ENCODE data around the gene MDK.

MDK gene

DNA sequence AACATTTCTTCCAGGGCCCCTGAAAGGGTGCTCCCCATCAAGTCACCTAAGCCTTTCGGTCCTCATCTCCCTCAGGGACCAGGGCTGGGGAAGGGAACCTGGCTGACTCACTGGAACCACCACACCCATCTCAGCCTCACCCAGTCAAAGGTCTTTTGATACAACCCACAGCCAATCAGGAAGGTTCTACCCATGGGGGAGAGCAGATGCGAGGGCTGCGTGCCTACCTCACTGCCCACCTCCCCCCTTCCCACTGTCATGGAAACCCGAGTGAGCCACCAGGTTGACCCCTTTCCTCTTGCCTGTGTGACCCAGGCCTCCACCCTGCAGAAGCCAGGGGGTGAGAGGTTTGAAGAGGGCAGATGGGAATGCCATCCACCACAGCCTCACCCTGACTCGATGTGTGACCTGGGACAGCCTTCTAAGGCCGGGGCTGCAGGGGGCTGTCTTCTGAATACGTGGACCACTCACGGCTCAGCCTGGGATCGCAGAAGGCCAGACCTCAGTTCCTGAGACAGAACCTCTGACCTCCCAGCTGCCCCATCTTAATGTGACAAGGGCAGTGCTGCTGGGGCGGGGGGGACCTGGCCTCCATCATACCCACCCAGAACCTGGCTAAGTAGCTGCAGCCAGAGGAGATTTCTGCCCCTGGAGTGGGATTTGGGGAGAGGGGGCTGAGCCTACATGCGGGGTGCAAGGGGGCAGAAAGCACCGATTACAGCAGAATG is 2.7 kb downstream of the MDK start:
- no peak for DNase-seq

DNA sequence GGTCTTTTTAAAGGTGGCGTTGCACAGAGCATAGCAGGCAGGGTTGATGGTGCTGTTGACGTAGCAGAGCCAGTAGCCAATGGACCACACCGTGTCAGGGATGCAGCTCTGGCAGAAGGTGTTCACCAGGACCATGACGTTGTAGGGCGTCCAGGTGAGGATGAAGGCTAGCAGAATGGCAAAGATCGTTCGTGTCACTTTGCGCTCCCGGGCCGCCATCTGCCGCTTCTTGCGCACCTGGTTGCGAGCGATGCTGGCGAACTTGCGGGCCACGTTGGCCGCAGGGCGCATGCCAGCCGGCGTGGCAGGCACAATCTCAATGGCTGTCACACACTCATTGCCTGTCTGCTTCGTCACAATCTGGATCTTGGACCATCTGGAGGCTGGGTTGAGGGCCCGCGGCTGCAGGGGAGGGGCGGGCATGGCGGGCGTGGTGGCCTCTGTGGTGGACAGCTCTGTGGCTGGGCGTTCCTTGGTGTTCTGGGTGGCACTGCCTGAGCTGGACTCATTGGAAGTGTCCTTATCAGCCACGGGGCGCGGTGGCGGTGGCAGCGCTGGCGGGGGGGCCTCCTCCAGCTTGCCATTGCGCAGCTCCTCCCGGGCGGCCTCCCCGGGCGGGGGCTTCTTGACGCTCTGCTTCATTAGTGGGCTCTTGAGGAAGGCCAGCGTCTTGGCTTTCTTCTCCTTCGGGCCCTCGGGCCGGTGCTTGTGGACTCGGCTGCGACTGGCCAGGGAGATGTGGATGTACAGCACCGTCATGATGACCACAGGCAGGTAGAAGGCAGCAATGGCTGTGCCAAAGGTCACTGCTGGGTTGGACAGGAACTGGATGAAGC is 3.9 kb downstream of the MDK start:
- no peak for DNase-seq

DNA sequence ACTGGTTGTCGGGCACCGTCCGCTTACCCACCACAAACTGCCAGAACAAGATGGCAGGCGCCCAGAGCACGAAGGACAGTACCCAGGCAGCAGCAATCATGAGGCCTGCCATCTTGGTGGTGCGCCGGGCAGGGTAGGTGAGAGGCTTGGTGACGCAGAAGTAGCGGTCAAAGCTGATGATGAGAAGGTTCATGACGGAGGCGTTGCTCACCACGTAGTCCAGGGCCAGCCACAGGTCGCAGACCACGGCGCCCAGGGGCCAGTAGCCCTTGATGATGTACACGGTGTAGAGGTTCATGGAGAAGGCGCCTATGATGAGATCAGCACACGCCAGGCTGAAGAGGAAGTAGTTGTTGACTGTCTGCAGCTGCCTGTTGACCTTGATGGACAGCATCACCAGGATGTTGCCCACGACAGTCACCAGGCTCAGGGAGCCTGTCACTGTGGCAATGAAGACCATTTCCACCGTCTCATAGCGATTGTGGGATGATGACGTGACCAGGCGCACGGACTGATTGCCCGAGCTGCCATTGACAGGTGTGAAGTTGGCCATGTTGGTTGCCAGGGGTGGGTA is 4.6 kb downstream of the MDK start:
- peak; percentile 11 to 63 for DNase-seq

DNA sequence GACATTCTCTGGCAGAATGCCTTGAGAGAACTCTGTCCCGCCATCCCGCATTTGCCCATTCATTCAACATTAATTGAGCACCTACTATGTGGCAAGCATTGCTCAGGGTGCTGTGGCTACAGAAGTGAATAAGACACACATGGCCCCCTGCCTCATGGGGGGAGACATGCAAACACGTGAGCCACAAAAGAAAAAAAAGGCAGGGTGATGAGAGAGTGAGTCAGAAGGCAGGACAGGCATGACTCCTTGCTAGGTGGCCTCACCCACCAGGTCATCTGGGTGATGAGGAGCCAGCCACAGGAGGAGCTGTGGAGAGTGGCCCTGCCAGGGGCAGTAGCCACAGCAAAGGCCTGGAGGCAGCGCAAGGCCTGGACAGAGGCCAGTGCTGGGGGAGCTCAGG is 5.2 kb downstream of the MDK start:
- no peak for DNase-seq

DNA sequence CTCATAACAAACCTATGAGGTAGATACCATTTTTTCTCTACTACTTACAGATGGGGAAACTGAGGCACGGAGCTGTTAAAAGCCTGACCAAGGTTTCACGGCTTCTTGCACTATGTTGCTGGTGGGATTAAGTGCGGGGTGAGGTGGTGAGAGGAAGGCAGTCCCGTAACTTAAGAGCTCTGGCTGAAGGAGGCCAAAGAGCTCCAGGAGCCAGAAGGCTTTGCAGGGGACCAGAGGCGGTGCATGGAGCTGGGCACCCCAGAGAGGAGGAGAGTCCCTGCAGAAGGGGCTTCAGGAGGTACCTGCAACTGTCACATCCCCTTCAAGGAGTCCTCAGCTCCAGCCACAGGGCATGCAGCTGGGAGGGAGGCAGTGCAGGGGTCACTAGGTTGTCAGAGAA is 6.0 kb downstream of the MDK start:
- no peak for DNase-seq

DNA sequence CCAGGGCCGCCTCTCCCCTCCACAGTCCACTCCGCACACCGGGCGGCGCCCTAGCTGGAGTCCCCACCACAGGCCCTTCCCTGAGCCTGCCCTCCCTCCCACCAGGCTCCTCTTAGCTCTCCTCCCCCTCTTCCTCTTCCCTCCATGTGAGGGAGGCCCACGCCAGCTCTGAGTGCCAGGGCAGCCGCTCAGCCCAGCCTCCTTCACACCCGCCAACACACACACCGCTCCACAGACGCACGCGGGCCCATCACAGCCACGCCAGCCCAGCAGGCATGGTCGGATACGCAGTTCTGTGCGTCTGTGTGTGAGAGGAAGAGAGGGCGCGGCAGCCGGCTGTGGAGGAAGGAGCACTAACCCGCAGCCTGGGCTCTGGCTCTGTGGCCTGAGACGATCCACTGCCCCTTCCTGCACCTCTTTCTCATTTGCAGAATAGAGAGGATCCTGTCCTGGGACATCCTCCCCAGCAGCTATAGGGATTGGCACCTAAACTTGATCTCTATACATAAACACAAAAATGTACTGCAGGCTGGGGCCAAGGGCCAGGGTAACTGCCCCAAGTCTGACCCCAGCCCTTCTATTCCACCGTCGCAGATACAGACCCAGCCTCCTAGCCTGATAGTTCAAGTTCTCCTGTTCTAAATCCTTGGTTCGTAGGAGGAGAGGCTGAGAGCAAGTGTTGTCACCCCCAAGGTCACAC is 6.6 kb downstream of the MDK start:
- DNase-seq: peak; percentile 57 to 87

DNA sequence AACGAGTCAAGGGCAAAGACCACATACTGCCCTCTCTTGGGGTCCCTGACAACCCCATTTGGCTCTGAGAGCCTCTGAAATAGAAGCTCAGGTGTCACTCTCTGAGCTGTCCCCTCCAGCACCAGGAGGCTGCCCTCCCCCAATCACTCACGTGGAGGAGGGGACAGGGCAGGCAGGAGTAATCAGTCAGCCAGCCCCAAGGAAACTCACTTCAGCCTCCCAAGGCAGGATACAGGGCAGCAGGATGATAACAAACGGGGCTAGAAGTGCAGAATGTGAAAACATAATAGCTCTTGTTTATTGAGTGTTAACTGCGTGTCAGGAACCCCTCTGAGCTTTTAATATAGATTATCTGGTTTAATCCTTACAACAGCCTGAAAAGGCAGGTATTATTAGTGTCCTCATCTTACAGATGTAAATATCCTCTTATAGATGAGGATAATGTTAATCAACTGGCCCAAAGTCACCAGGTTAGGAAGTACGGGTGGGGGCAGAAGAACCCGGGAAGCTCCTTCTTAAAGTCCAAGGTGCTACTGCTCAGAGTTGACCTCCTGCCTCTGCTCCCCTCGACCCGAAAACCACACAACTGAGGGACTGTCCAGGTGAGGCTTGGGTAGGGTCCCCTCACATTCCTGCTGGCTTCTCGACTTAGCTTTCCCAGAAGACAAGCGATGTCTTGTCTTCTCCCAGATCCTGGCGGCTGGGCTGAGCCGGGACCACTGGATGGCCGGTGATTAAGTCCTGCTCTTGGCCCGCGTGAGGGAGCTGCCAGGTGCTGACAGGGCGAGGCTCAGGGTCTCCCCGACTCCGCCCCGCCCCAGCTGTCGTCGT is 7.4 kb downstream of the MDK start:
- no peak for DNase-seq

DNA sequence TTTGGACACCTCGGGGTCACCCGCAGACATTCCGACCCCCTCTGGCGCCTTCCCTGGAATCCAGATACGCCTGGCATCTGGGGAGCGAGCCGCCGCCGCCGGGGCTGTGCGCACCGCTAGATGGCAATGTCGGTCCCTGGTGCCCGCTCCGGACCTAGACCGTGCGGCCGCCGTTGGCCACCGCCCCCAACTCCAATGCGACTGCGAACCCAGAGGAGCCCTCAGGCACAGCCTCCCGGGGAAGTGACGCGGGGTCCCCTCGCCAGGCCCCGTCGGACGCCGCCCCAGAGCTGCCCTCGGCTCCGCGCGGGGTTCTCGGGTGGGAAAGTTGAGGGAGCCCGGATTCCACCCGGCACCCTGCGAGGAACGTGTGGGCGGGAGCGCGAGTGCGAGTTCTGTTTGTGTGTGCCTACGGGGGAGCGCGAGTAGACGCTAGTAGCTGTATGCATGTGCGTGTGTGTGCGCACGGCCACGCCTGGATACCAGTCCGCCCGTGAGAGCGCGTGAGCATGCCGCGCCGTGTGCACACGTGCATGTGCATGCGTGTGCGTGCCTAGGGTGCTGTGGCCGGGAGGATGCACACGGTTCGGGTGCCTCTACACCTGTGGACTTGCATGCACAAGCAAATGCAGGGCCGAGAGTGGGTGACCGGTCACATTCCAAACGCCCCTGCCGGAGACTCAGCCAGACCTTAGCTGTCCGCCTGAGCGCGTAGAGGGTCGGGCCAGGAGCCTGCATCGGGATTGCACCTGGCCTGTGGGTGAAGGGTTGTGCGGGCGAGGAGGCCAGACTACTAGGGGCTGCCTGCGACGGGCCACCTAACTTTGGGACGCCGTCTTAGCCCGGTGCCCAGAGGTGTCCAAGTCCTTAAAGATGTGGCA is 8.2 kb downstream of the MDK start:
- peak; percentile 54 to 74 for DNase-seq

DNA sequence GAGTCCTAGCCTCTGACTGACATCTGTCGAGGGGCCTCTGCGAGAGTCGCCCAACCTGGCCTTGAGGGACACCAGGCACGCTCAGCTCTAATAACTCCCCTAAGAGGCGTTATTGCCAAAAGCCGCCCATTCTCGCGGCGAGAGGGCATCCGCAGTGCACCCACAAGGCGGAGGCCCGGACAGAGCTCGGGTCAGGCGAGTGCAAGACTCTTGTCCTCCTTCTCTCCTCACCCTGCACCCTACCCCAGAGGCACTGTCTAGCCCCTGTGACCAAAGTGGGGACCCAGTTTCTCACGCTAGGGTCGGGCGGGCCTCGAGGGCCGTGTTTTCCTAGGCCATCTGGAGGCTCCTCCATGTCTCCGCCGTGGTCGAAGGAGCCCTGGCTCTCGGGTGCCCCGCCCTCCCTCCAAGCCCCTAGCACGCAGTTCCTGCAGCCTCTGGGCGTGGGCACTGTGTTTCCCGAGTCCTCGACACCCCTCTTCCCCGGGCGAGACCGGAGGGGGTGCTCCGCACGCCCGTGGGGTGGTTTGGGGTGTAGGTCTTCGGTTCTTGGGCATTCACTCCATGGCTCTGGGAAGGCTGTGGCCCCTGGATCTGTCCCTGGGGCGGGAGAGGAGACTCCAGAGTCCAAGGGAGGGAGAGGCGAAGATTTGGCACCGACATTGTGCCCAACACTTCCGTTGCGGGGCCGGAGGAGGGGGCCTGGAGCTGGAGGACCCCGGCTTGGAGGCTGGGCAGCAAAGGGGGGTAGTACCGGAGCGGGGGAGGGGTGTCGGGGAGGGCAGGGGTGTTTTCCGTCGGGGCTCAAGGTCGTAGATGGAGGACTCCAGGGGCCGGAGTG is 9.1 kb downstream of the MDK start:
- no peak for DNase-seq

DNA sequence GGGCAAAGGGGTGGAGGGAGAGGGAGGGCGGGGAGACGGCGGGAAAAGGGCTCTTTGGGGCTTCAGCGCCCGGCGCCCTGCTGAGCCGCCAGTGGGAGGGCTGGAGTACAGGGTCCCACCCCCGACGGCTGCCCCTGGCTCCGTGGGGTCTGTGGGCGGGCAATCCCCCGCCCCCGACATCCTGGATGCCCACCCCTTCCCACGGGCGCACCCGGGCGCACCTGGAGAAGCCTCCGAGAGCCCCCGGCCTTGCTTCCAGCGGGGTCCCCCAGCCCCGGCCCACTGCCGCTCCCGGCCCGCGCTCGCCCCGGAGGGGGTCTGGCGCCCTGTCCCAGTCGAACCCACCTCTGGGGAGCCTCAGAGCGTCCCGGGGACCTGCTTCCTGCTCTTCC is 9.7 kb downstream of the MDK start:
- DNase-seq: no peak

DNA sequence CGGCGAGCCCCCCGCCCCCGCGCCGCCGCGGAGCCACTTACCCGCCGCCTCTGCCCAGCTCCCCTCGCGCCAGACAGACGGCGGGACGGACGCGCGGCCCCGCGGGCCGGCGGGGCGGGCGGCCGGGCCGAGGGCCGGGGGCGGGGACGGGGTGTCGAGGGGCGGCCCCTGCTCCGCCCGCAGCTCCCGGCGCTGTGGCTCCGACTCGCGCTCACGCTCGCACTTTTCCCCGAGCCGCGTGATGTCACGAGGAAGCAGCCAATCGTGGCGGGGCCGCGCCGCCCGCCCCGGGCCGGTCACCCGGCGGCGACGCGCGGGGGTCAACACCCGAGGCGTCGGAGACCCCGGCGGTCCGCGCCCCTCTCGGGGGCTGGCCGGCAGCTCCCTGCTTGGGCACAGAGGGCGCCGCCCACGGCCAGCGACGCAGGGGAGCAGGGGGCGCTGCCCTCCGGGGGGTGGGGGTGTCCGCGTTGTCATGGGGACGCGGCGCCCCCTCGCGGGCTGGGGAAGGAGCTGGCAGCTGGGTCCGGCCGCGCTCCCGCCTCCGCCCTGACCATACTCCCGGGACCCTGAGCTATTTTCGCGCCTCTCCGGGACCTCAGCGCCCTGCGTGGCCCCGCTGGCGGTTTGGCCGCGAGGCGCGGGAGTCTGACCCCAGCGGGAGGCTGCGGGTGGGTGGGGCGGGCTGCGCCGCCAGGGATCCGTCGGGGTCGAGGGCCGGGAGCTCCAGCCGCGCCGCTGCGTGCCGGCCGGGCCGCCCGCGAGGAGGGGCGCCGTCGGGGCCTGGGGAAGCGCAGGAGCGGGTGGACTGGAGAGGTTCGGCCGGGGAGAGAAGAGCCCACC is 10.3 kb downstream of the MDK start, which contains the start of gene CHRM4:
TSS of gene CHRM4 (minus strand) at position 199 of the 843 bp plus-strand sequence. CDS start 5,219 bp downstream, outside the sequence.
- peak in 1 of 2 donors; percentile 33 for DNase-seq

DNA sequence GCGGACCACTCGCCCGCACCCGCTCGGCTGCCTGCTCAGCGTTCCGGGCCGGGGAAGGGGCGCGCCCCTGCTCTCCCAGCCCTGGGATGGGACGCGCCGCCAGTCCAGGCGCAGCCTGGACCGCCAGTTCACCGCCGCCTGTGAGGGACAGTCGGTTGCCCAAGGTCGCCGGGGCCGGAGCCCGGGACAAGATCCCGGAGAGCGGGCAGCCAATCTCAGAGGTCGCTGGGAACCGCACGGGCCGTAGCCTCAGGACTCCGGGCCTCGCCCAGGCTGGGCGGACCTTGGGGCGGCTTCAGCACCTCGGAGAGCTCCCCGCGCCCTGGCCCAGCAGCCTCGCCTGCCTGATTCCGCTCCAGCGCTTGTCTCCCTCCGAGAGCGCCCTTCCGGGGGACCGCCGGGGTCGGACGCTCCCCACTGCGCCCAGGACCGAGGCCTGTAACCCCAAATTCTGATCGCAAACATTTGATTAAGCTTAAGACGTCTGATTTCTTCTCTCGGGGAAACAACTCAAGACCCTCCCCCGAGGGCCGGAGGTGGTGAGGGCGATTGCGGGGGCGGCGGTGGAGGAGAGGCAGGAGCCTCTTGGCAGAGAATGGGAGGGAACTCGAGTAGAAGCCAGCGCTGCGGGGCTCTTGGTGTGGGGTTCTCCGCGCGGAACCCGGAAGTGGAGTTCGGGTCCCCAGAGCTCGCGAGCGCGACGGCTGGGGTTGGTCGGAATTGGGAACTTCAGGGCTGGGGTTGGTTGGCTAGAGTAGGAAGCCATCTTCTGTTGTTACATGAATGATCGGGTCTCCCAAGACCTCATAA is 11.2 kb downstream of the MDK start:
- DNase-seq: peak; percentile 82 to 85

DNA sequence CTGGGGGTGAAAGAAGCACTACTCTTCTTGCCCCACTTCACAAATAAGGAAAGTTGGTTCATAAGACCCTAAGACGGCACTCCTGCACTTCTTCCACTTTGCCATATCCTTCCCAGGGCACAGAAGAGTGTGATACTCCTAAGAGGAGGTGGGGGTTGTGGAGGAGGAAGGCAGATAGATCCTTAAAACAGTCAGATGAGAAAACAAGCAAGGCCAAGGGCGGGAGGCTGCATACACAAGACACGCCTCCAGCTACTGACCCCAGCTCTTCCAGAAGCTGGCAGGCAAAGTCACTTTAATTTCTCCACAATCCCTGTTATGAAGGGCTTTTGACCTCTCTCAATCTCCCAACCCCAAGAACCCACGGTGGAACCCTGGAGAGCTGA is 11.8 kb downstream of the MDK start:
- DNase-seq: no peak

DNA sequence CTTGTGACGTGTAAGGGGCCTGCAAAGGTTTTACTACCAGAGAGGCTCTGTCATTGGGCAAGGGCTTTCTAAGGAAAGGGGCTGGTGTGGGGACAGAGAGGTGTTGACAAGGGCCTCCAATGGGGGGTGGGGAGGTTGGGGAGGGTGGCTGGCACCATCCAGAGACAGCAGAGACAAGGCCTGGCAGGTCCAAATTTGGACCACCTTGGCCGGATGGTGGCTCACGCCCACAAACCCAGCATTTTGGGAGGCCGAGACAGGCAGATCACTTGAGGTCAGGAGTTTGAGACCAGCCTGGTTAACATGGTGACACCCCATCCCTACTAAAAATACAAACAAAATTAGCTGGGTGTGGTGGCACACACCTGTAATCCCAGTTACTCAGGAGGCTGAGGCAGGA is 12.3 kb downstream of the MDK start:
- no peak for DNase-seq

DNA sequence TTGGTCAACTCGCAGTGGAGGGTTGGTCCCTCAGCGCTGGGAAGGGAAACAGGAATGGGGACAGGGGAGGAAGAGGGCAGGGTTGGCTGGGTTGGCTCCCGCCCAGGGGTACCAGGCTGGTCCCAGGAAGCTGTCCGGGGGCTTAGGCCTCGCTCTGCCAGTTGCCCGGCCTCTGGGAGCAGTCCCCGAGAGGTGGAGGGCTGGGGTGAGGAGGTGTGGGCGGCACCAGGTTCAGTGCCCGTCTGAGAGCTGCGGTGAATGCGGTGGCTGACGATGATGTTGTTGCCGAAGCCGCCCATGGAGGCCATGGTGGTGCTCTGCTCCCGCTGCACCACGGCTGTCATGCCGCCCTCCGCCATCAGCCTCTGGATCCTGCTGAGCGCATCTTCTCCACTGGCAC is 16.1 kb downstream of the MDK start:
- no peak for DNase-seq

DNA sequence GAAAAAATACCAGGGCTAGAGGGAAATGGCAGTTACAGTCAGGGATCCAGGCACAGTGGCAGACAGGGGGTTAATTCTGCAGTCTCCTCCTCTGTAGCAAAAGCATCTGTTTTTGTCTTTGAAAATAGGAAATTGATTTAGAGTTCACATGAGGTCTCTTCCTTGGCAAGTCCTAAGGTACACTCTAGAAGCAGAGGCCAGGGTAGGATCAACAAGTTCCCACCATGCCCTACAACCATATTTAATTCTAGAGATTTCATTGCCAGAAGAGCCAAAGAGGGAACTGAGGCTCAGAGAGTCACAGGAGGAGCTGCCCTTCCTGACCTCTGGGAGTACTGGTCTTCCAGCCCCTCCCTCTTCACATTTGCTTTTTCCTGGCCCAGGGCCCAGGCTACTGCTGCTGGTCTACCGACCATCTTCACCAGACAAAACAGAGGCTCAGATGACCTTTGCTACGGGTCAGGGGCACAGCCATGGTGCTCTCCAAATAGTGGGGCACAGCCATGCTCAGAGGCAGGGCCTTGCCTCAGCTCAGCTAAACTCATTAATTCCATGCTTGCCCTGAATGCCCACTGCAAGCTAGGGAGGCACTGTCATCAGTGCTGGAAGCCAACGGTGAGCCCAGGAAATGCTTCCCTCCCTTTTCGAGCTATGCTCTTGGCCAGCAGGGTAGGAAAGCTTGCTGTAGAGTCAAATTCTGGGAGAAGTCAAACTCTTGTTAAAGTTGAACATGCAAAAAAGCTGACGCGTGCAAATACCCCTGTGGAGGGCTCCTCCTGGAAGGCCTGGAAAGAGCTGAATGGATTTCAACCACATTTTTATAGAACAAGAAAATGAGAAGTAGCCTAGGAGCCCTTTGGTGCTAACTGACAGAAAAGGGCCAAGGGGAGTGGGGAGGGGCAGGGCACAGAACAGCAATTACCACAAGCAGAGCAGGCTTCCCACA is 21.8 kb downstream of the MDK start:
- no peak for DNase-seq

DNA sequence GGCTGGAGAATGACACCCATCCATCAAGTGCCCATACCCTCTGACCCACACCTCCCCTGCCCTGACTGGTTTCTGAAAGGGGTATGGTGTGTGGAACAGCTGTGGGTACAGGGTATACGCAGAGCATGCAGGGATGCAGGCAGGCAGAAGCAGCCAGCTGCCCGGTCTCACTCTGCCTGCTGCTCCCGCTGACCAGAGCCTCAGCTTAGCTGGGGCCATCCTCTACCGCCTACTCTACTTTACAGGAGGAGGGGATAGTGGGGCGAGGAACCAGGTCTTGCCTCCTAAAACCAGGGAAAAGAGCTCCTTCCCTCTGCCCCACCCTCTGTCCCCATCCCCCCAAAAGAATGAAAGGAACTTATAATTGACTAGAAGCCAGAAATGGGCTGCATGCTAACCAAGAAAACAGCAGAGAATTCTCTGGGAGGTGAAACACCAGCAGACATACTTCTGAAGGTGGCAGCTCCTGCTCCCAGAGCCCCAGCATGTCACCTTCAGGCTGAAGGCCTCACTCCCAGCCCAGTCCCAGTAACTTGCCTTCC is 23.1 kb downstream of the MDK start:
- DNase-seq: no peak
